CD4-positive, alpha-beta T cell (primary cell): Measurements from ENCODE around the gene OR6N1. TPM values are rescaled to one million over a fixed set of nuclear protein-coding genes. Genes with fewer than 3 reads are reported as not detected.

ENCODE experiments used
- ATAC-seq: fragments of 200-7000 bp; cut with Tn5 transposase; one replicate; pipeline ENCODE4 v1.10.0; 2022; ENCODE audit warnings: mild to moderate bottlenecking; ENCODE audit not compliant: poor library complexity
- CTCF ChIA-PET: fragments of 350-600 bp; sonication (Branson Sonifier 250); formaldehyde crosslinking; loops from one replicate; lab custom pipeline; 2021; ENCODE audit warnings: antibody characterized with exemption, inconsistent platforms; lab: Charles Lee
- POLR2A ChIA-PET: fragments of 350-600 bp; sonication (Branson Sonifier 250); formaldehyde crosslinking; loops from one replicate; lab custom pipeline; 2021; ENCODE audit warnings: antibody characterized with exemption, inconsistent platforms; lab: Charles Lee
- DNase-seq, 14 experiments: peaks; one replicate each; pipeline ENCODE4 v3.0.0-alpha.2; 2013 to 2020; ENCODE audit warnings: mixed read lengths in 2 of 14
- H3K27ac ChIP-seq, 2 donors: one replicate each; pipeline versions ENCODE4 v1.5.1 to v1.7.0; 2013; ENCODE audit warnings: low read length in 2 of 2, low read depth in 1 of 2, mild to moderate bottlenecking in 1 of 2
- H3K27me3 ChIP-seq, 2 experiments: 1 replicate in 1 of 2; 2 replicates in 1 of 2; pipeline versions ENCODE4 v1.6.1 to v1.7.0; 2013; ENCODE audit warnings: low read length in 2 of 2, control low read depth in 1 of 2, mild to moderate bottlenecking in 1 of 2, moderate library complexity in 1 of 2; ENCODE audit not compliant: insufficient read depth in 2 of 2, control insufficient read depth in 1 of 2
- H3K36me3 ChIP-seq: one replicate; pipeline ENCODE4 v1.6.1; 2013; ENCODE audit warnings: low read length, control low read depth; ENCODE audit not compliant: insufficient read depth
- H3K4me1 ChIP-seq: one replicate; pipeline ENCODE4 v1.6.1; 2013; ENCODE audit warnings: low read length, control low read depth; ENCODE audit not compliant: insufficient read depth
- H3K4me3 ChIP-seq: one replicate; pipeline ENCODE4 v1.5.1; 2013; ENCODE audit warnings: mild to moderate bottlenecking, low read length, moderate library complexity
- H3K9me3 ChIP-seq, 2 experiments: 1 replicate in 1 of 2; 2 replicates in 1 of 2; pipeline versions ENCODE4 v1.6.1 to v1.7.0; 2013; ENCODE audit warnings: low read length in 2 of 2, mild to moderate bottlenecking in 2 of 2, control low read depth in 1 of 2, moderate library complexity in 1 of 2; ENCODE audit not compliant: control insufficient read depth in 1 of 2, insufficient read depth in 1 of 2
- H3K27ac Mint-ChIP-seq: one replicate; pipeline ENCODE4 v1.8.0; 2020; ENCODE audit warnings: mixed read lengths
- H3K27me3 Mint-ChIP-seq: one replicate; pipeline ENCODE4 v1.8.0; 2021; ENCODE audit warnings: mixed read lengths
- H3K36me3 Mint-ChIP-seq: one replicate; pipeline ENCODE4 v1.8.0; 2021; ENCODE audit warnings: low read depth, mixed read lengths
- H3K4me1 Mint-ChIP-seq: one replicate; pipeline ENCODE4 v1.8.0; 2021; ENCODE audit warnings: low read depth, mixed read lengths
- H3K4me3 Mint-ChIP-seq: one replicate; pipeline ENCODE4 v1.8.0; 2020; ENCODE audit warnings: mild to moderate bottlenecking, mixed read lengths
- H3K9me3 Mint-ChIP-seq: one replicate; pipeline ENCODE4 v1.8.0; 2020; ENCODE audit warnings: mixed read lengths
- intact Hi-C, 2 experiments: fragments of 100-400 bp; cut with DNase I in 1 of 2; cut with micrococcal nuclease in 1 of 2; formaldehyde crosslinking; loops; one replicate each; pipeline versions ENCODE4 v1.15.1 to v1.9.0; 2023 to 2025; cut with DNase I, micrococcal nuclease
- total RNA-seq, 174 experiments: library from RNA in 2 of 174; stranded (reverse) in 2 of 174; gene quantifications; one replicate each; pipeline ENCODE4 v1.2.3 and lab custom pipeline; 2021 to 2026
- TF ChIP-seq, protein P1 (sequence below): fragments of 200-600 bp; IDR thresholded peaks from one replicate; pipeline ENCODE4 v1.8.0; 2022; ENCODE audit warnings: antibody characterized with exemption, mild to moderate bottlenecking

Gene OR6N1
- total RNA-seq, 2 experiments from 2014 or later = not detected

- Histone ChIP-seq H3K27ac (no peak overlapping the region), H3K4me1 (no peaks in the 10 kb centered on the region)
Observed at GRCh38 chr1:158810311-158810710, 38.3 kb upstream of the OR6N1 start.

DNA sequence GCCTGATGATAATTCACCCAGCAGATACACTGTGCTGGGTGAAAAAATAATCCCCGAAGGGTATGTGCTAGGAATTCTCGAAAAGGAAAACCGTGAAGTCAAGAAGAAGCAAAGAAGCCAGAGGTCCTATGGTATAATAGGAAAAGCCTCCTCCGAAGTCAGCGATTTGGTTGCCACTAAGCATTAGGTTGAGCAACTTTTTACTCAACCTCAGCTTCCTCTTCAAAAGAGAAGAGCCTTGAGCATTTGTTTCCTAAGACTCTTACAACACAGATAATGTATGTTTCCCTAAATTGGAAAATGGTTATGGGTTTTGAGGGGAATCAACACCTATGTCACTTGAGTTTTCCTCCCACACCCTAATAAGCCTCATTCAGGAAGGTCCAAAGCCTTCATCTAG lies 37.9 kb upstream of the OR6N1 start:
- TF ChIP-seq, protein P1, sequence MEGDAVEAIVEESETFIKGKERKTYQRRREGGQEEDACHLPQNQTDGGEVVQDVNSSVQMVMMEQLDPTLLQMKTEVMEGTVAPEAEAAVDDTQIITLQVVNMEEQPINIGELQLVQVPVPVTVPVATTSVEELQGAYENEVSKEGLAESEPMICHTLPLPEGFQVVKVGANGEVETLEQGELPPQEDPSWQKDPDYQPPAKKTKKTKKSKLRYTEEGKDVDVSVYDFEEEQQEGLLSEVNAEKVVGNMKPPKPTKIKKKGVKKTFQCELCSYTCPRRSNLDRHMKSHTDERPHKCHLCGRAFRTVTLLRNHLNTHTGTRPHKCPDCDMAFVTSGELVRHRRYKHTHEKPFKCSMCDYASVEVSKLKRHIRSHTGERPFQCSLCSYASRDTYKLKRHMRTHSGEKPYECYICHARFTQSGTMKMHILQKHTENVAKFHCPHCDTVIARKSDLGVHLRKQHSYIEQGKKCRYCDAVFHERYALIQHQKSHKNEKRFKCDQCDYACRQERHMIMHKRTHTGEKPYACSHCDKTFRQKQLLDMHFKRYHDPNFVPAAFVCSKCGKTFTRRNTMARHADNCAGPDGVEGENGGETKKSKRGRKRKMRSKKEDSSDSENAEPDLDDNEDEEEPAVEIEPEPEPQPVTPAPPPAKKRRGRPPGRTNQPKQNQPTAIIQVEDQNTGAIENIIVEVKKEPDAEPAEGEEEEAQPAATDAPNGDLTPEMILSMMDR = no peak
- POLR2A ChIA-PET = no interaction called here
- DNase-seq = peak in 3 of 14 experiments; percentile 8 to 31 (median 22)
- intact Hi-C loops = no loop called here
- H3K36me3 Mint-ChIP-seq = no peaks in the 10 kb centered on the region
- H3K27ac ChIP-seq = no peak overlapping the region
- H3K36me3 ChIP-seq = no peaks in the 10 kb centered on the region
- no peaks in the 10 kb centered on the region for H3K4me1 Mint-ChIP-seq
- CTCF ChIA-PET = no interaction called here
- ATAC-seq = no peak
- no peaks in the 10 kb centered on the region for H3K9me3 Mint-ChIP-seq
- H3K4me3 ChIP-seq = no peak overlapping the region
- H3K27me3 ChIP-seq = no peaks in the 10 kb centered on the region
- peaks cover 6% of the 10 kb centered on the region for H3K27me3 Mint-ChIP-seq
- H3K9me3 ChIP-seq = no peaks in the 10 kb centered on the region
- H3K4me1 ChIP-seq = no peaks in the 10 kb centered on the region
- H3K4me3 Mint-ChIP-seq = no peak overlapping the region
- H3K27ac Mint-ChIP-seq = no peak overlapping the region

More at GRCh38 chr1:158810311-158810710, 38.3 kb upstream of the OR6N1 start:
- no peaks in the 10 kb centered on the region for H3K36me3 ChIP-seq
- TF ChIP-seq, protein P1 = no peak
- H3K27ac Mint-ChIP-seq = no peak overlapping the region
- H3K9me3 ChIP-seq = no peaks in the 10 kb centered on the region
- H3K4me1 Mint-ChIP-seq = no peaks in the 10 kb centered on the region
- no peak overlapping the region for H3K4me3 Mint-ChIP-seq
- no peak overlapping the region for H3K4me3 ChIP-seq
- intact Hi-C loops = no loop called here
- ATAC-seq = no peak
- CTCF ChIA-PET = no interaction called here
- H3K9me3 Mint-ChIP-seq = no peaks in the 10 kb centered on the region
- no peaks in the 10 kb centered on the region for H3K36me3 Mint-ChIP-seq
- no peak for DNase-seq
- H3K27me3 Mint-ChIP-seq = peaks cover 6% of the 10 kb centered on the region
- POLR2A ChIA-PET = no interaction called here
- no peaks in the 10 kb centered on the region for H3K27me3 ChIP-seq

DNA sequence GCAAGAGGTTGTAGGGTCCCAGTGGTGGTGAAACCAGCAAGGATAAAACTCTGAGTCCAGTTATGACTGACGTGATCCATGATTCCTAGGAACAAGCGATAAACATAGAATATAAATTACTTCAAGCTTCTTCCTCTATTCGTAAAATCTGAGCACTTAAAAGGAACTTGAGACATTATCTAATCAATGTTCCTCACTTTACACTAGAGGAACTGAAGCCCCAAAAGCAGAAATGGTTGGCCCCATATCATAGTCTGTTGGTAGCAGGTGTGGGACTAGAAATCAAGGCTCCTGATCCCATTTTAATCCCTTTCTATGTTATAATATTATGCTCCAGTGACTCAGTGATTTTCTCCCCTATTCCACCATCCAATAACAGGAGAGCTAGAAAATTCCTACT lies 37.3 kb upstream of the OR6N1 start:
- no peaks in the 10 kb centered on the region for H3K4me1 ChIP-seq
- ChIA-PET POLR2A (no interaction called here), CTCF (no interaction called here)
- Mint-ChIP-seq H3K4me3 (no peak overlapping the region), H3K4me1 (no peaks in the 10 kb centered on the region), H3K9me3 (no peaks in the 10 kb centered on the region), H3K27ac (no peak overlapping the region), H3K36me3 (no peaks in the 10 kb centered on the region), H3K27me3 (peaks cover 7% of the 10 kb centered on the region)
- TF ChIP-seq, protein P1 = no peak
- no peak overlapping the region for H3K27ac ChIP-seq
- no peaks in the 10 kb centered on the region for H3K9me3 ChIP-seq
- H3K36me3 ChIP-seq = no peaks in the 10 kb centered on the region
- H3K27me3 ChIP-seq = no peaks in the 10 kb centered on the region
- H3K4me3 ChIP-seq = no peak overlapping the region
- intact Hi-C loops = no loop called here
- DNase-seq (peak in 1 of 14 experiments; percentile 7), ATAC-seq (no peak)
